Stimulated activated CD4-positive, alpha-beta T cell treated with anti-CD3 and anti-CD28 coated beads, TNF-alpha, amount 100 ng/mL, for 24 hours (primary cell): Measurements from ENCODE around the gene POLQ.
"Not testable (repeated sequence)": the region's sequence is repeated elsewhere in the genome, so short reads cannot be mapped to it uniquely, and the experiment has no call there.

Experiments used
- DNase-seq, 3 experiments: peaks; one replicate each; pipeline ENCODE4 v3.0.0-alpha.2; 2020; ENCODE audit warnings: low read depth in 3 of 3

POLQ gene

DNA sequence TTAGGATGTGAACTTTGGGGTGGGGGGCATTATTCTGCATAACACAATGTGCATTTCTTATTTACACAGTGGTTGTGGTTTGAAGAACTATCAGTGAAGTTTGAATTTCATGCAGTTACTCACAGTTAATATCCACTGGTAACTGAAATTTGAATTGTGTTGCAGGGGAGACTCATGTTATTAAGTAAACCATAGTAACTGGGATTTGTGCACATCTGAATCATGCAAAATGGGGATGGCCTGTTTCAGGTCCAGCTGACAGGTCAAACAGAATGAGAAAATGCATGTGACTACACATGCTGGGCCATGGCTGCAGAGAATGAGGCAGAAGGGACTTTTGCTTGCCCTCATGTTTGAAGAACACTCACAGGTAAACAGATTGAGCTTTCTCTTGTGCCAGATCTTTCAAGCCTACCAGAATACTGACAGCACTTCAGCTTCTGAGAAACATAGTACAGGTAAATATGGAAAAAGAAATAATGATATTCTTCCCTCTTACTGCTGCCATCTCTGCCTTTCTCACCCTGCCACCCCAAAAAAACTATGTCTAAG, 115.0 kb downstream of the POLQ start:
- DNase-seq, result no peak

DNA sequence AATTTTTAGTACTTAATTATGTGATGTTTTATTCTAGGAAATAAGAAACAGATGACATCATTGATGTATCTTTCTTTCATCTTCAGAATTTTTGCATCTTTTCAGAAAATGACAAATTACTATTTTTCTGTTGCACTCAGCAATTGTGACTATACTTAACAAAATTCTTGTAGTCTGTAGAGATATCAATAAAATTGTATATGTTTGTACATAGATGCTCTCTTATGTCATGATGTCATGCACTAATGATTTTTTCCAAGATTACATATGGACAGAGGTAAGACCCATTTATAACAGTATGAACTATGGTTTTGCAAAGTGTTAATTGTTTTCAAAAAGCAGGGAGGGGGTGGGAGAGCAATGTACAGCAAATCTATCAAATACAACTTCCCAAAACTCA, 121.2 kb downstream of the POLQ start:
- no peak for DNase-seq

DNA sequence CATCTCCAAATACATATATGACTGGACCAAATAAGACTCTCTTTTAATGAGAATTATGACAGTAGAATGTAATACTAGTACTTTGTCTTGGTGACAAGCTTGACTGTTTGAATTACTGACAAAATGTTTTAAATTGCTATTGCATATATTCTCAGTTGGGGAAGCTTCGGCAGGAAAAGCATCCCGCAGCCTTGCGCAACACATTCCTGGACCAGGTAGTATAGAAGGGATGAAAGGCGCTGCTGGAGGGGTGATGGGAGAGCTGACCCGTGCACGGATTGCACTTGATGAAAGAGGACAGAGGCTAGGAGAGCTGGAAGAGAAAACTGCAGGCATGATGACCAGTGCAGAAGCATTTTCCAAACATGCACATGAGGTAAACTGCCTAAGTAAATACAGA, 127.6 kb downstream of the POLQ start:
- no peak for DNase-seq

DNA sequence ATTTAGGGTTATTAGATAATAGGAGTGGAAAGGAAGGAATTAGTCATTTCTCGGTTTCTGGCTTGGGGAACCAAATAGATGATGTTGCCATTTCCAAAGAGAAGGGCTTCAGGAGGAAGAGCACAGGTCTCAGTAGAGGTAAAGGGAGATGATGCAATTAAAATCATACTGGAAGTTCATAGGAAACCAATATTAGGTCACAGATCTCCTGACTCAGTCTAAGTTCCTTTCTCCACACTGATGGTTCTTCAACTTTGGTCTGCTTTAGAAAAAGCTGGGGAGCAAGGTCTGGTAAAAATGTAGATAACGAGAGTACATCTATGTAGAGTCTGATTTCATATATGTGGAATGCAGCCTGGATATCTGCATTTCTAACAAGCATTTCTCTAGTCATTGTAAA, 130.9 kb downstream of the POLQ start:
- no peak for DNase-seq

DNA sequence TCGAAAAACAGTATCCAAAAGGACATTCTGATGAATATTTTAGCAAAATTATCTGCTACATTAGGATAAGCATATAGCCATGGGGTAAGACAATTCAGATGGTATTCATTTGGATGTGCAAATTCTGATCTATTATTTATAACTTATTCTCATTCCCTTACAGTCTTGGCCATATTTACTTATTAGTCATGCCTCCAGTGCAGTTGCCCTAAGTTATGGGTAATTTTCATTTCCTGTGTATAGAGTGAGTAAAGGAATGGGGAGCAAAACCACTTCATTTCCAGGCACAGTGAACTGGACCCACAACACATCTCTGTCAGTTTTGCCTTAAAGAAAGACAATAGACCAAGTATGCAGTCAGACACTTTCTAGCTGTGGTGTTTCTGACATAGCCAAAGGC, 134.3 kb downstream of the POLQ start:
- no peak for DNase-seq

DNA sequence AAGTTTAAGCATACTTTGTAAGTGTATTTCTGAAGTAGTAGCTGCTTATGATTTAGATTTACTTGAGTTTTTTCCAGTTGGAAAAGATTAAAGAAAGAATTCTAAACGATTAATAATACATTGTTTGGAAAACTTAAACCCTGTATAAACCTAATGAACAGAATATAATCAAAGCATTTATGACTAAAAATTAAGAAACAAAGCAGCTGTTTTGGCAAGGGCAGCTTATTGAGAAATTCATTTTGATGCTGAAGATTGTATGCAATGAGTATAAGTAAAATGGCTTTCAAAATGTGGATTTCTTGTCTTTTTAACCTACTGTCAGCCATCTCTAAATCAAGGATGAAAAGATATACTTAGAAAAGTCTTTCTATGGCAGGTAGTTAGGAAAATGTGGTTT, 140.2 kb downstream of the POLQ start:
- DNase-seq, result no peak

DNA sequence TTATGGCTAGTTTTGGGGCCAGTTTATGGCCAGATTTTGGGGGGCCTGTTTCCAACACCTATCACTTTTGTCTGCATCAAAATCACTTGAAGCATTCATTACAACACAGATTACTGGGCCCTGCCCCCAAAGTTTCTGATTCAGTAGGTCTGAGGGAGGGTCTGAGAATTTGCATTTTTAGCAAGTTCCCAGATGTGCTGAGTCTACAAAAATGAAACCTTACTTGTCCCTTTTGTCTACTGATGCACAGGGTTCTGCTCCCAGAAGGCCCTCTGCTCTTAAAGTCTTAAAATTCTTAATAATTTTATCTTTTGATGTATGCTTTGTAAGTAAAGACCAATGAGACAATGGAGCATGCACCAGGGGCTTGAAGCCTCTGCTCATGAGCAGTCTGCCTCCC, 146.0 kb downstream of the POLQ start:
- DNase-seq, result no peak

DNA sequence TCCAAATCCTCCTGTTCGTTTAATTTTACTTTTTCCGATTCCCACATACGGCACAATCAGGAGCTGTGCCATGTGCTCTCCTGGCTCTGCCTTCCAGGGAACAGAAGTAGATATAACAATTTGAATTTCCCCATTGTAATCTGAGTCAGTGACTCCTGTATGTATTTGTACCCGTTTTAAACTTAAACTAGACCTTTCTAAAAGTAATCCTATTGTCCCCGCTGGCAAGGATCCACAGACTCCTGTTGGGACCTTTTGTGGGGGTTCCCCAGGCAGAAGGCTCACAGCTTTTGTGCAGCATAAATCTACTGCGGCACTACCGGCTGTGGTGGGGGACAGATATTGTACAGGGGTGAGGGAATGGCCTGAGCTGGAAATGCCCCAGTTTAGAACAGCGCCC, 147.7 kb downstream of the POLQ start:
- DNase-seq, result not testable (repeated sequence)

DNA sequence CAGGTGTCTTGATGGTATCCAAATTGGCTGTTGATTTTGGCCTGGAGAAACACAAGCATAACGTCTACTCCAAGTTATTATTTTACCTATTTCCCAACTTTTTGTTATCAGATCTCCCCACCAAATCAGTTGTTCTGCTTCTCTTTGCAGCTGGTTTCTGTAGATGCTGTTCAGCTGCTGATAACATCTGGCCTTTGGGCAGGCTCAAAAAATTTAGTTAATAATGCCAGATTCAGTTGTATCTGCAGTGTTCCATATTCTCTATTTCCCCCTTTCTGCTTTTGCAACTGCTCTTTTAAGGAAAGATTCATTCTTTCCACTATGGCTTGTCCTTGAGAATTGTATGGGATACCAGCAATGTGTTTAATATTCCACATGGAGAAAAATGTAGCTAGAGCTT, 149.8 kb downstream of the POLQ start:
- not testable (repeated sequence) for DNase-seq

DNA sequence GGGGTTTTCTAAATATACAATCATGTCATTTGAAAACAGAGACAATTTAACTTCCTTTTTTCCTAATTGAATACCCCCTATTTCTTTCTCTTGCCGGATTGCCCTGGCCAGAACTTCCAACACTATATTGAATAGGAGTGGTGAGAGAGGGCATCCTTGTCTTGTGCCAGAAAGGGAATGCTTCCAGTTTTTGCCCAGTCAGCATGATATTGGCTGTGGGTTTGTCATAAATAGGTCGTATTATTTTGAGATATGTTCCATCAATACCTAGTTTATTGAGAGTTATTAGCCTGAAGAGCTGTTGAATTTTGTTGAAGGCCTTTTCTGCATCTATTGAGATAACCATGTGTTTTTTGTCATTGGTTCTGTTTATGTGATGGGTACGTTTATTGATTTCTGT, 157.5 kb downstream of the POLQ start:
- not testable (repeated sequence) for DNase-seq
